Activated T-helper 1 cell treated with anti-CD3 and anti-CD28 coated beads, Interleukin-2, amount 50 U/mL, for 16 hours (primary cell): ENCODE data around the gene EEIG2.
"Not testable (repeated sequence)": the region's sequence is repeated elsewhere in the genome, so short reads cannot be mapped to it uniquely, and the experiment has no call there.

Source experiments
- DNase-seq, 2 donors: peaks; one replicate each; pipeline ENCODE4 v3.0.0-alpha.2; 2020; ENCODE audit warnings: low read depth in 1 of 2, low spot score in 1 of 2

The EEIG2 gene

GRCh38 chr1:108559215-108560186 is at the start of gene EEIG2:
TSS of gene EEIG2 (plus strand) at chr1:108560100. CDS start at chr1:108560429, 329 bp downstream.
- DNase-seq: peak; percentile 77 to 87

GRCh38 chr1:108511764-108512163 is 48.1 kb upstream of the EEIG2 start:
- DNase-seq: no peak

GRCh38 chr1:108512239-108513043 is 47.5 kb upstream of the EEIG2 start:
- DNase-seq: no peak

- DNase-seq: no peak
Observed at GRCh38 chr1:108513044-108513415, 46.9 kb upstream of the EEIG2 start.

GRCh38 chr1:108513914-108514313 is 46.0 kb upstream of the EEIG2 start:
- not testable (repeated sequence) for DNase-seq

GRCh38 chr1:108517301-108517897 is 42.5 kb upstream of the EEIG2 start:
- DNase-seq: not testable (repeated sequence)

GRCh38 chr1:108521990-108522393 is 37.9 kb upstream of the EEIG2 start:
- DNase-seq: no peak

GRCh38 chr1:108523829-108524228 is 36.1 kb upstream of the EEIG2 start:
- no peak for DNase-seq

- no peak for DNase-seq
Observed at GRCh38 chr1:108524676-108525075, 35.2 kb upstream of the EEIG2 start.

- no peak for DNase-seq
Observed at GRCh38 chr1:108527135-108527534, 32.8 kb upstream of the EEIG2 start.

GRCh38 chr1:108527837-108528236 is 32.1 kb upstream of the EEIG2 start:
- DNase-seq: no peak

GRCh38 chr1:108531444-108531843 is 28.5 kb upstream of the EEIG2 start:
- DNase-seq: no peak

- DNase-seq: no peak
Observed at GRCh38 chr1:108532730-108533129, 27.2 kb upstream of the EEIG2 start.

- DNase-seq: no peak
Observed at GRCh38 chr1:108533351-108534083, 26.4 kb upstream of the EEIG2 start.

- no peak for DNase-seq
Observed at GRCh38 chr1:108534759-108535158, 25.1 kb upstream of the EEIG2 start.

- not testable (repeated sequence) for DNase-seq
Observed at GRCh38 chr1:108535315-108535897, 24.5 kb upstream of the EEIG2 start.

GRCh38 chr1:108536021-108536420 is 23.9 kb upstream of the EEIG2 start:
- not testable (repeated sequence) for DNase-seq

- not testable (repeated sequence) for DNase-seq
Observed at GRCh38 chr1:108536791-108537190, 23.1 kb upstream of the EEIG2 start.

GRCh38 chr1:108537976-108538375 is 21.9 kb upstream of the EEIG2 start:
- DNase-seq: no peak

- no peak for DNase-seq
Observed at GRCh38 chr1:108540977-108541376, 18.9 kb upstream of the EEIG2 start.
